ENCODE results near the gene APAF1.

Gene APAF1

DNA sequence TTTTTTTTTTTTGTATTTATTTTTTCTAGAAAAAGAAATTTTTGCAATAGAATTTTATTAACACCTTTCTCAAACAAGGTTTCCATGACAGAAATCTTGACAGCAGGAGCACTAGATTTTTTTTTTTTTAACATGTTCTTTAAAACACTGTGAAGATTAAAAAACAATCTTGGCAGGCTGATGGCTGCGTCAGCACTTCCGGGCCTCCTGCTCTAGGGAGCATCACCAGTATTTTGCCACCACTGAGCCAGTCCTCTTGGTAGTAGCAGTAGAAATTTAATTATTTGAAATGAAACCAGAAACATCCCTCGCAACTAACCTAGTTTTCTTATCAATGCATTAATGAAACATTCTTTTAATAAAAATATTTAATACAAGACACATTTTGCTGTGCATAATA, 99.6 kb downstream of the APAF1 start:
- no peak for TF ChIP-seq CTCF (IDR thresholded peaks at IDR 0.05; ENCODE audit: insufficient read depth, low read depth, low read length, missing control alignments)
- H3K4me3 ChIP-seq (ENCODE audit: low read length): no peak overlapping the region
- no peak for DNase-seq (ENCODE audit: low read depth)

GRCh38 chr12:98745578-98746391, 100.7 kb downstream of the APAF1 start:
- DNase-seq (ENCODE audit: low read depth): peak; percentile 13
- no peak for TF ChIP-seq CTCF (IDR thresholded peaks at IDR 0.05; ENCODE audit: insufficient read depth, low read depth, low read length, missing control alignments)

GRCh38 chr12:98748463-98748862, 103.4 kb downstream of the APAF1 start:
- no peak for DNase-seq (ENCODE audit: low read depth)
- no peak overlapping the region for H3K4me3 ChIP-seq (ENCODE audit: low read length)
- no peak for TF ChIP-seq CTCF (IDR thresholded peaks at IDR 0.05; ENCODE audit: insufficient read depth, low read depth, low read length, missing control alignments)

More at GRCh38 chr12:98745578-98746391, 100.7 kb downstream of the APAF1 start:
- peak overlapping the region; percentile 44 for H3K4me3 ChIP-seq (ENCODE audit: low read length)

DNA sequence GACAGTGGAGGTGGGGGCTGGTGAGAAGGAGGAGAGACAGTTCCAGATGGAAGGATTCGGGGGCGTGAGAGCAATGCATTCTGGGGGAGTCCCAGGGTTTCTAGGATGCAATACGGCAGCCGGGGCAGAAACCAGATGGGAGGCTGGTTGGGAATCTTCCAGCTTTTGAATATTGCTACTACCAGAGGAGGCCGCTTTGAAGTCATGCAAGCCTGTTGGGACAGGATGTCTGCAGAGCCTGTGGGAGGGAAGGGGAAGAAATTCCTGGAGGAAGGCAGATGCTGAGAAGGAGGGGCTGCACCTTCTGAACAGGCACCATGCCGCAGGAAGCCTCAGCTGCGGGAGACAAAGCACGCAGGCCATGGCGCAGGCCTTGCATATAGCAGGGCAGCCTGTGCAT, 105.4 kb downstream of the APAF1 start:
- no peak for DNase-seq (ENCODE audit: low read depth)
- TF ChIP-seq CTCF (IDR thresholded peaks at IDR 0.05; ENCODE audit: insufficient read depth, low read depth, low read length, missing control alignments): no peak
- no peak overlapping the region for H3K4me3 ChIP-seq (ENCODE audit: low read length)

DNA sequence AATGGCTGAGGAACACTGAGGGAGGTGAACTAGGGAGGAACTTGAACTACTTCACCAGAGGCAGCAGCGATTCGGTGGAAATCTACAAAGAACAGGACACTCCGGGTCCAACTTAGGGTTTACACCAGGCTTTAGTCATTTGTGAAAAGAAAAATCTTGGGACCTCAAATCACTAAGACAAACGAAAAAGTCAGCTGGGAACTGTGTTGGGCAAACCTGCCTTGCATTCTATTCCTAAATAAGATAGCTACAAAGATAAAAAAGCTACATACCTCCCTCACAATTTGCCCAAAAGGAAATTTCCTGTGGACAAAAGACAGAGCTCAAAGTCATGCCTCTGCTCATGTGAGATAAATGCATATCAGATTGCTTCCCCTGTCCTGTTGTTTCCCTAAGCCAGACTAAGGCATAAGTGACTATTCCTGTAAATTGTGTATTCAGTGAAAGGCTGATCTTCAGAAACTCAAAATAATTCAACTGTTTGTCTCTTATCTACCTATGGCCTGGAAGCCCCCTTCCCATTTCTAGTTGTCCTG, 106.6 kb downstream of the APAF1 start:
- no peak overlapping the region for H3K4me3 ChIP-seq (ENCODE audit: low read length)
- DNase-seq (ENCODE audit: low read depth): no peak
- TF ChIP-seq CTCF (IDR thresholded peaks at IDR 0.05; ENCODE audit: insufficient read depth, low read depth, low read length, missing control alignments): no peak

DNA sequence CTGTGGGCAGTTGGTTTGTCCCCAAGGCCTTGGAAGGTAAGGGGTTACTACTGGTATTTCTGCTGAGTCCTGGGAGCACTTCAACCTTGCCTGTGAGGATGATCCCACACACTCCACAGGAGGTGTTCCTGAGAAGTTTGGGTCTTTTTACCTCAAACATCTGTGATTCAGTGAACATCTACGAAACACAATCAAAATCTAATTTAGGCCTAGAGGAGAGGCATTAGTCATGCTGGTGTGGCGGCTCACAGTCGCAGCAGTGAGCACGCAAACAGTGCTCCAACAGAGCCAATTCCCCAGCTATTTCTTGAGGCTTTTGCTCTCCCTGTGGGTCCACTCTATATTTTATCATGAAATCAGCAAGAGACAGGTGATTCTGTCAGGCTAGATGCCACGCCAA, 107.6 kb downstream of the APAF1 start:
- TF ChIP-seq CTCF (IDR thresholded peaks at IDR 0.05; ENCODE audit: insufficient read depth, low read depth, low read length, missing control alignments): no peak
- no peak overlapping the region for H3K4me3 ChIP-seq (ENCODE audit: low read length)
- peak; percentile 9 for DNase-seq (ENCODE audit: low read depth)

DNA sequence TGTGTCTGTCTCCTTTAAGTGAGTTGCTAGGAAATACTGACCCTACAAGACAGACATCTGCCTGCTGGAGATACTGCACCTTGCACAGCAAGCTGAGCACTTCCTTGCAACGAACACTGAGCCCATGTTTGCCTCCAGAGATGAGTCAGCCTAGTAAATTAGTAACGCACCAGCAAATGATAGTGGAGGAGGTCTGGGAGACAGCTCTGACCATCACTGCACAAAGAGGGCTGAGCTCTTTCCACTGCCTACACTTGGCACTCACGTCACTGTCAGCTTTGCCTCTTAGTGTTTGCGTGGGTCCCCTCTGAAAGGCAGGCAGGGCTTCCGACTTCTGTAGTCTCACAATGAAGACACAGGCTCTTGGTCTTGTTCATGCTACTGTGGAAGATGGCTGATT, 109.0 kb downstream of the APAF1 start:
- H3K4me3 ChIP-seq (ENCODE audit: low read length): no peak overlapping the region
- no peak for TF ChIP-seq CTCF (IDR thresholded peaks at IDR 0.05; ENCODE audit: insufficient read depth, low read depth, low read length, missing control alignments)
- DNase-seq (ENCODE audit: low read depth): peak; percentile 70
